Gastrocnemius medialis (tissue), 4 donors: ENCODE results near the gene STX7.

Source experiments
- POLR2A ChIP-seq, 2 donors: fragments of 450-650 bp; IDR thresholded peaks; one replicate each; pipeline ENCODE4 v1.6.1; 2017; ENCODE audit warnings: antibody characterized with exemption in 2 of 2, mild to moderate bottlenecking in 2 of 2, moderate library complexity in 2 of 2
- TF ChIP-seq, protein P1 (sequence below), 5 experiments: fragments of 450-650 bp in 3 of 5; fragments of 200-600 bp in 2 of 5; sonication (generic) in 2 of 5; IDR thresholded peaks in 4 of 5; conservative IDR thresholded peaks in 1 of 5; 1 replicate in 4 of 5; 2 replicates in 1 of 5; pipeline ENCODE4 v1.5.1; 2016 to 2019; ENCODE audit warnings: antibody characterized with exemption in 5 of 5, mild to moderate bottlenecking in 3 of 5, moderate library complexity in 3 of 5

DNA sequence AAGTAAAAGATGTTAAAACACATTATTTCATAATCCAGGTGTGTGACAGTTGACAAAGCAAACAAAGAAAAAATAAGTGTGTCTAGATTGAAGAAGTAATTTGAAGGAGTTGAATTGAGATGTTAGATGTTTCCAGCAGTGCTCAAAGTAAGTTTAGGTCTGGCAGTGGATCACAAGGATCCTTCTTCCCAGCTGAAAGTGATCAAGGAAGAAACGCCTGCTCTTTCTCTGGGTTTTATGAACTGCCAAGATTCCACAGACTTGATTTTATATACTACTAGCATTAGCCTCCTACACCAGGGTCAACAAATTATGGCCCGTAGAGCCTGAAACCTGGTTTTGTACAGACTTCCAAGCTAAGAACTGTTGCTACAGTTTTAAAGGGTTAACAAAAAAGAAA, 30.3 kb downstream of the STX7 start:
- no peak for TF ChIP-seq POLR2A (IDR thresholded peaks at IDR 0.05)
- TF ChIP-seq, protein P1, sequence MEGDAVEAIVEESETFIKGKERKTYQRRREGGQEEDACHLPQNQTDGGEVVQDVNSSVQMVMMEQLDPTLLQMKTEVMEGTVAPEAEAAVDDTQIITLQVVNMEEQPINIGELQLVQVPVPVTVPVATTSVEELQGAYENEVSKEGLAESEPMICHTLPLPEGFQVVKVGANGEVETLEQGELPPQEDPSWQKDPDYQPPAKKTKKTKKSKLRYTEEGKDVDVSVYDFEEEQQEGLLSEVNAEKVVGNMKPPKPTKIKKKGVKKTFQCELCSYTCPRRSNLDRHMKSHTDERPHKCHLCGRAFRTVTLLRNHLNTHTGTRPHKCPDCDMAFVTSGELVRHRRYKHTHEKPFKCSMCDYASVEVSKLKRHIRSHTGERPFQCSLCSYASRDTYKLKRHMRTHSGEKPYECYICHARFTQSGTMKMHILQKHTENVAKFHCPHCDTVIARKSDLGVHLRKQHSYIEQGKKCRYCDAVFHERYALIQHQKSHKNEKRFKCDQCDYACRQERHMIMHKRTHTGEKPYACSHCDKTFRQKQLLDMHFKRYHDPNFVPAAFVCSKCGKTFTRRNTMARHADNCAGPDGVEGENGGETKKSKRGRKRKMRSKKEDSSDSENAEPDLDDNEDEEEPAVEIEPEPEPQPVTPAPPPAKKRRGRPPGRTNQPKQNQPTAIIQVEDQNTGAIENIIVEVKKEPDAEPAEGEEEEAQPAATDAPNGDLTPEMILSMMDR (IDR thresholded peaks at IDR 0.05 in 4 of 5, conservative IDR thresholded peaks at IDR 0.05 in 1 of 5): no peak
